IMR-90 (cell line): ENCODE data around the gene DCLRE1A. TPM values are rescaled to one million over a fixed set of nuclear protein-coding genes. Genes with fewer than 3 reads are reported as not detected.

Experiments
- ATAC-seq: fragments of 200-7000 bp; cut with Tn5 transposase; 2 replicates; pipeline ENCODE4 v1.9.1; 2020; ENCODE audit warnings: low read depth, mild to moderate bottlenecking, moderate library complexity
- BruUV-seq: library from RNA; stranded (reverse); fragments of 400-500 nt; replicated peaks from 2 replicates; lab custom pipeline; 2021; lab: Mats Ljungman, UMichigan
- CTCF ChIA-PET: fragments of 300-600 bp; formaldehyde crosslinking; extraction: SDS; loops from one replicate; lab custom pipeline; 2021; ENCODE audit warnings: antibody characterized with exemption; lab: Yijun Ruan, JAX
- POLR2A ChIA-PET: fragments of 300-600 bp; sonication (Branson Sonifier 250); formaldehyde crosslinking; loops from one replicate; lab custom pipeline; 2022; ENCODE audit warnings: antibody characterized with exemption; ENCODE audit not compliant: unreplicated experiment; lab: Charles Lee
- DNase-seq: peaks from one replicate; pipeline ENCODE4 v3.0.0; 2013
- H2AFZ ChIP-seq: replicated peaks from 2 replicates; pipeline ENCODE3; 2013; ENCODE audit warnings: low read length, mild to moderate bottlenecking; ENCODE audit not compliant: poor library complexity
- H2AK5ac ChIP-seq: 2 replicates; pipeline ENCODE4 v1.6.1; 2013; ENCODE audit warnings: low read depth, low read length, inconsistent platforms
- H2AK9ac ChIP-seq: replicated peaks from 2 replicates; pipeline ENCODE3; 2013; ENCODE audit warnings: mild to moderate bottlenecking, low read depth, low read length, moderate library complexity; ENCODE audit not compliant: poor library complexity
- H2BK120ac ChIP-seq: 2 replicates; pipeline ENCODE4 v1.6.1; 2013; ENCODE audit warnings: low read depth, low read length, inconsistent platforms
- H2BK15ac ChIP-seq: 3 replicates; pipeline ENCODE4 v1.6.1; 2013; ENCODE audit warnings: low read depth, low read length, inconsistent platforms
- H2BK20ac ChIP-seq: 2 replicates; pipeline ENCODE4 v1.6.1; 2013; ENCODE audit warnings: low read depth, mild to moderate bottlenecking, inconsistent platforms, low read length, moderate library complexity
- H2BK5ac ChIP-seq: 2 replicates; pipeline ENCODE4 v1.6.1; 2013; ENCODE audit warnings: mild to moderate bottlenecking, low read depth, low read length, inconsistent platforms; ENCODE audit not compliant: poor library complexity, severe bottlenecking
- H3K14ac ChIP-seq: replicated peaks from 2 replicates; pipeline ENCODE4 v1.6.1; 2013; ENCODE audit warnings: low read depth, low read length, inconsistent platforms
- H3K18ac ChIP-seq: 2 replicates; pipeline ENCODE4 v1.6.1; 2013; ENCODE audit warnings: low read depth, low read length, control low read depth
- H3K23ac ChIP-seq: 2 replicates; pipeline ENCODE4 v1.6.1; 2013; ENCODE audit warnings: low read depth, low read length, inconsistent platforms
- H3K27ac ChIP-seq: 2 replicates; pipeline ENCODE4 v1.5.1; 2013; ENCODE audit warnings: mild to moderate bottlenecking, control low read depth, low read length; ENCODE audit not compliant: insufficient read depth
- H3K27me3 ChIP-seq: 2 replicates; pipeline ENCODE4 v1.6.1; 2013; ENCODE audit warnings: low read length; ENCODE audit not compliant: control insufficient read depth, insufficient read depth
- H3K36me3 ChIP-seq: 2 replicates; pipeline ENCODE4 v1.6.1; 2013; ENCODE audit warnings: low read length, mixed read lengths; ENCODE audit not compliant: control insufficient read depth, insufficient read depth
- H3K4ac ChIP-seq: 2 replicates; pipeline ENCODE4 v1.6.1; 2013; ENCODE audit warnings: low read depth, low read length, inconsistent platforms
- H3K4me1 ChIP-seq: 2 replicates; pipeline ENCODE4 v1.6.1; 2013; ENCODE audit warnings: low read length, mixed read lengths; ENCODE audit not compliant: control insufficient read depth, insufficient read depth
- H3K4me2 ChIP-seq: 2 replicates; pipeline ENCODE4 v1.6.1; 2013; ENCODE audit warnings: low read depth, mild to moderate bottlenecking, control low read depth, low read length, moderate library complexity
- H3K4me3 ChIP-seq: 2 replicates; pipeline ENCODE4 v1.5.1; 2013; ENCODE audit warnings: low read depth, mild to moderate bottlenecking, control low read depth, low read length, moderate library complexity; ENCODE audit not compliant: insufficient read depth
- H3K56ac ChIP-seq: 2 replicates; pipeline ENCODE4 v1.6.1; 2013; ENCODE audit warnings: low read length, inconsistent platforms; ENCODE audit not compliant: insufficient read depth; ENCODE audit errors: extremely low read depth
- H3K79me1 ChIP-seq, 2 experiments: 2 replicates each; pipeline ENCODE4 v1.6.1; 2013; ENCODE audit warnings: low read length in 2 of 2, inconsistent platforms in 1 of 2, low read depth in 1 of 2
- H3K9ac ChIP-seq: 2 replicates; pipeline ENCODE4 v1.6.1; 2013; ENCODE audit warnings: low read depth, low read length, control low read depth
- H3K9me1 ChIP-seq: 2 replicates; pipeline ENCODE4 v1.6.1; 2013; ENCODE audit warnings: low read length, inconsistent platforms; ENCODE audit not compliant: insufficient read depth
- H3K9me3 ChIP-seq: 2 replicates; pipeline ENCODE4 v1.6.1; 2013; ENCODE audit warnings: low read length; ENCODE audit not compliant: control insufficient read depth, insufficient read depth
- H4K20me1 ChIP-seq: 2 replicates; pipeline ENCODE4 v1.6.1; 2013; ENCODE audit warnings: low read length, inconsistent platforms; ENCODE audit not compliant: insufficient read depth
- H4K5ac ChIP-seq: 2 replicates; pipeline ENCODE4 v1.6.1; 2013; ENCODE audit warnings: mild to moderate bottlenecking, low read depth, low read length, control low read depth
- H4K8ac ChIP-seq, 2 experiments: 2 replicates each; pipeline ENCODE4 v1.6.1; 2013; ENCODE audit warnings: low read depth in 2 of 2, low read length in 2 of 2, control low read depth in 1 of 2, inconsistent platforms in 1 of 2
- H4K91ac ChIP-seq: 2 replicates; pipeline ENCODE4 v1.6.1; 2013; ENCODE audit warnings: low read depth, low read length, inconsistent platforms; ENCODE audit not compliant: insufficient read depth
- CEBPB ChIP-seq: IDR thresholded peaks from 2 replicates; pipeline ENCODE4 v1.6.1; 2012; ENCODE audit warnings: low read depth, low read length, improper control_type of control experiment
- CHD1 ChIP-seq: IDR thresholded peaks from 2 replicates; pipeline ENCODE4 v1.6.1; 2012; ENCODE audit warnings: low read depth, low read length, improper control_type of control experiment
- CTCF ChIP-seq: conservative IDR thresholded peaks from 2 replicates; pipeline ENCODE4 v1.5.1; 2012; ENCODE audit warnings: mild to moderate bottlenecking, low read depth, low read length, improper control_type of control experiment
- WGBS, 2 experiments: methylation state at CpG; one replicate each; pipeline versions ENCODE4 v1.1.5 to v1.1.7; 2013; ENCODE audit warnings: missing lambda C conversion rate in 2 of 2; ENCODE audit not compliant: insufficient read length in 1 of 2; ENCODE audit errors: extremely low coverage in 2 of 2; 5-methylcytosine and 5-hydroxymethylcytosine counted together
- dilution Hi-C: fragments of 300-500 bp; cut with HindIII; formaldehyde crosslinking; loops from one replicate; pipeline ENCODE4 v1.14.3; 2018; ENCODE audit warnings: low sequenced_read_pairs; ENCODE audit not compliant: unreplicated experiment
- in situ Hi-C: fragments of 300-500 bp; cut with MboI; formaldehyde crosslinking; loops from 3 replicates; pipeline ENCODE4 v1.14.3; 2019; ENCODE audit warnings: low sequenced_read_pairs, inconsistent platforms, mixed read lengths
- intact Hi-C: fragments of 100-400 bp; cut with micrococcal nuclease; formaldehyde crosslinking; loops from 2 replicates; pipeline ENCODE4 v1.10.0; 2022
- polyA plus RNA-seq, 3 experiments: library from polyadenylated mRNA; depleted of rRNA; stranded (reverse); fragments of >200 nt; gene quantifications; 2 replicates each; pipeline ENCODE4 v1.2.3, GENCODE V29; 2012; ENCODE audit warnings: low replicate concordance in 1 of 3
- total RNA-seq: library from RNA; depleted of rRNA; stranded (reverse); fragments of >200 nt; gene quantifications from 2 replicates; pipeline ENCODE4 v1.2.3, GENCODE V29; 2012
- TF ChIP-seq, protein P1 (sequence below): fragments of 150-350 bp; IDR thresholded peaks from 2 replicates; pipeline ENCODE4 v1.6.1; 2016; ENCODE audit warnings: low read depth, mild to moderate bottlenecking, low read length, moderate library complexity, borderline replicate concordance

The DCLRE1A gene
- total and polyA plus RNA-seq, 2 of the 4 experiments (the other 2 are of a cell fraction), result 3.1 to 6.3 TPM

- Histone ChIP-seq H2AK5ac (no peak overlapping the region), H2BK20ac (no peak overlapping the region), H2BK15ac (no peak overlapping the region), H3K27ac (no peak overlapping the region), H3K27me3 (no peaks in the 10 kb centered on the region), H2BK120ac (no peak overlapping the region), H4K8ac (no peak overlapping the region), H2AFZ (no peak overlapping the region), H3K56ac (no peak overlapping the region), H3K4ac (no peak overlapping the region), H3K9me3 (no peaks in the 10 kb centered on the region), H3K4me2 (no peak overlapping the region), H3K79me1 (peaks cover 5 to 10% of the 10 kb centered on the region in 2 experiments; a peak in 3 of 4 replicates), H2BK5ac (no peak overlapping the region), H3K9ac (no peak overlapping the region), H4K91ac (no peak overlapping the region), H3K4me1 (no peaks in the 10 kb centered on the region), H3K23ac (no peak overlapping the region), H4K5ac (no peak overlapping the region), H3K36me3 (no peaks in the 10 kb centered on the region), H4K20me1 (no peaks in the 10 kb centered on the region), H2AK9ac (no peak overlapping the region), H3K18ac (no peak overlapping the region), H3K14ac (no peak overlapping the region), H3K4me3 (no peak overlapping the region), H3K9me1 (no peaks in the 10 kb centered on the region)
- in situ Hi-C loops (no loop called here), dilution Hi-C loops (no loop called here), intact Hi-C loops (no loop called here)
- CTCF ChIA-PET, result no interaction called here
- no CpG with 5 or more reads among the region's 2 CpGs for WGBS, 2 experiments
- BruUV-seq, result no TSS peak
- POLR2A ChIA-PET, result no interaction called here
- TF ChIP-seq CEBPB (no peak), CHD1 (no peak), CTCF (no peak)
- TF ChIP-seq, protein P1, sequence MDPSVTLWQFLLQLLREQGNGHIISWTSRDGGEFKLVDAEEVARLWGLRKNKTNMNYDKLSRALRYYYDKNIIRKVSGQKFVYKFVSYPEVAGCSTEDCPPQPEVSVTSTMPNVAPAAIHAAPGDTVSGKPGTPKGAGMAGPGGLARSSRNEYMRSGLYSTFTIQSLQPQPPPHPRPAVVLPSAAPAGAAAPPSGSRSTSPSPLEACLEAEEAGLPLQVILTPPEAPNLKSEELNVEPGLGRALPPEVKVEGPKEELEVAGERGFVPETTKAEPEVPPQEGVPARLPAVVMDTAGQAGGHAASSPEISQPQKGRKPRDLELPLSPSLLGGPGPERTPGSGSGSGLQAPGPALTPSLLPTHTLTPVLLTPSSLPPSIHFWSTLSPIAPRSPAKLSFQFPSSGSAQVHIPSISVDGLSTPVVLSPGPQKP, result no peak
- no peak for ATAC-seq
- no peak for DNase-seq
Measured at GRCh38 chr10:113879691-113880090, 25.8 kb upstream of the DCLRE1A start.
